PFSK-1 (cell line): Measurements from ENCODE around the gene NME8.

Experiments used
- SIN3A ChIP-seq: IDR thresholded peaks from 2 replicates; pipeline ENCODE4 v1.6.1; 2012; ENCODE audit warnings: mild to moderate bottlenecking, low read length, moderate library complexity, borderline replicate concordance; ENCODE audit not compliant: insufficient read depth
- TAF1 ChIP-seq: IDR thresholded peaks from 2 replicates; pipeline ENCODE4 v1.6.1; 2012; ENCODE audit warnings: low read length, control low read depth, borderline replicate concordance; ENCODE audit not compliant: insufficient read depth
- TF ChIP-seq, protein P1 (sequence below), 2 experiments: IDR thresholded peaks; 2 replicates each; pipeline versions ENCODE4 v1.6.1 to v1.8.0; 2011 to 2012; ENCODE audit warnings: low read depth in 2 of 2, low read length in 2 of 2, control low read depth in 1 of 2, inconsistent platforms in 1 of 2, mild to moderate bottlenecking in 1 of 2, moderate library complexity in 1 of 2; ENCODE audit not compliant: insufficient read depth in 1 of 2

DNA sequence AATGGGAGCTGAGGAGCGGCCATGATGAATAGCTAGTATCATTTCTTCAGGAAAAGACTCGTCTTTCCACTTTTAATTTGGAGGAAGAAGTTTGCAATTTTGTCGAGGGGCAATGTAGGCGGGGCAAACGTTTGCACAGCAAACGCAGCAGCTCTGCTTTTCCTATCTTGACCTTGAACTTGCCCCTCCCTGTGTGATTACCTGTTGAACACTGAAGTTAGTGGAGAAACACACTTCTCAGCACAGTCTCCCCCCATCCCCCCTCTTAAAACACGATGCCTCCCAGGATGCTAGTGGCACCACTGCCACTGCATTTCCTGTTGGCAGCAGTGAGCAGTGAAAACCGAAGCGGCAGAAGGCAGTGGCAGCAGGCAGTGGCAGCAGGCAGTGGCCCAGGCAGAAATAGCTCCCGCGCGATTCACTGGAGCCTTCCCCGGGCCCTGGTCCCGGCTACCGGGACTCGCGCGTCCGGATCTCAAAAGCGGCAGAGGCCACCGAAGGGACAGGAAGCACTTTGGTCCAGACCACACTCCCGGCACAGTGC is 72.0 kb downstream of the NME8 start, which contains the start of gene EPDR1:
- no peak for TF ChIP-seq SIN3A
- TF ChIP-seq, protein P1, sequence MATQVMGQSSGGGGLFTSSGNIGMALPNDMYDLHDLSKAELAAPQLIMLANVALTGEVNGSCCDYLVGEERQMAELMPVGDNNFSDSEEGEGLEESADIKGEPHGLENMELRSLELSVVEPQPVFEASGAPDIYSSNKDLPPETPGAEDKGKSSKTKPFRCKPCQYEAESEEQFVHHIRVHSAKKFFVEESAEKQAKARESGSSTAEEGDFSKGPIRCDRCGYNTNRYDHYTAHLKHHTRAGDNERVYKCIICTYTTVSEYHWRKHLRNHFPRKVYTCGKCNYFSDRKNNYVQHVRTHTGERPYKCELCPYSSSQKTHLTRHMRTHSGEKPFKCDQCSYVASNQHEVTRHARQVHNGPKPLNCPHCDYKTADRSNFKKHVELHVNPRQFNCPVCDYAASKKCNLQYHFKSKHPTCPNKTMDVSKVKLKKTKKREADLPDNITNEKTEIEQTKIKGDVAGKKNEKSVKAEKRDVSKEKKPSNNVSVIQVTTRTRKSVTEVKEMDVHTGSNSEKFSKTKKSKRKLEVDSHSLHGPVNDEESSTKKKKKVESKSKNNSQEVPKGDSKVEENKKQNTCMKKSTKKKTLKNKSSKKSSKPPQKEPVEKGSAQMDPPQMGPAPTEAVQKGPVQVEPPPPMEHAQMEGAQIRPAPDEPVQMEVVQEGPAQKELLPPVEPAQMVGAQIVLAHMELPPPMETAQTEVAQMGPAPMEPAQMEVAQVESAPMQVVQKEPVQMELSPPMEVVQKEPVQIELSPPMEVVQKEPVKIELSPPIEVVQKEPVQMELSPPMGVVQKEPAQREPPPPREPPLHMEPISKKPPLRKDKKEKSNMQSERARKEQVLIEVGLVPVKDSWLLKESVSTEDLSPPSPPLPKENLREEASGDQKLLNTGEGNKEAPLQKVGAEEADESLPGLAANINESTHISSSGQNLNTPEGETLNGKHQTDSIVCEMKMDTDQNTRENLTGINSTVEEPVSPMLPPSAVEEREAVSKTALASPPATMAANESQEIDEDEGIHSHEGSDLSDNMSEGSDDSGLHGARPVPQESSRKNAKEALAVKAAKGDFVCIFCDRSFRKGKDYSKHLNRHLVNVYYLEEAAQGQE (IDR thresholded peaks at IDR 0.05; ENCODE audit: insufficient read depth in 1 of 2, low read depth in 2 of 2, low read length in 2 of 2): no peak
- TF ChIP-seq TAF1: no peak
